ENCODE measurements around the gene TNIP3. TPM values are rescaled to one million over a fixed set of nuclear protein-coding genes. Genes with fewer than 3 reads are reported as not detected.
A peak's percentile ranks its signal among the peaks of the same experiment; 100 is the strongest.

The TNIP3 gene
- total and polyA plus RNA-seq, 9 of the 15 experiments (the other 6 are each of a cell fraction or from before 2014, with no cell fraction given): 0.14 TPM; not detected in 8

GRCh38 chr4:121192480-121192879 lies 28.4 kb upstream of the TNIP3 start:
- H3K4me2 ChIP-seq (ENCODE audit: insufficient read depth, low read length): no peak overlapping the region
- no TSS peak for BruUV-seq (replicated peaks)
- CTCF ChIA-PET (ENCODE audit: low intra/inter-chr PET ratio): interaction anchor here (1.2 to 1.8 kb wide), 3 partner anchors 60 to 464 kb away, joined by 3 to 7 read pairs (median 5); no protein-coding TSS in a partner anchor
- H3K79me2 ChIP-seq (ENCODE audit: control insufficient read depth, insufficient read depth, low read length): no peaks in the 10 kb centered on the region
- no peaks in the 10 kb centered on the region for H3K36me3 ChIP-seq (ENCODE audit: control insufficient read depth, insufficient read depth, low read length)
- TF ChIP-seq SMC3 (conservative IDR thresholded peaks at IDR 0.05; ENCODE audit: insufficient read depth, low read depth, low read length): peak; percentile 31; the same call in 1 of the 2 replicates
- TF ChIP-seq RAD21 (CRISPR knock-in tag; conservative IDR thresholded peaks at IDR 0.05 in 1 of 2, IDR thresholded peaks at IDR 0.05 in 1 of 2): peak; percentile 37 to 51; a peak in 3 of 4 replicates
- TF ChIP-seq NR4A1 (CRISPR knock-in tag; IDR thresholded peaks at IDR 0.05): no peak
- no peak for TF ChIP-seq NR4A1 (tag; IDR thresholded peaks at IDR 0.05)
- TF ChIP-seq CTCF (IDR thresholded peaks at IDR 0.05 in 2 of 3, conservative IDR thresholded peaks at IDR 0.05 in 1 of 3; ENCODE audit: insufficient read depth in 2 of 3, low read depth in 1 of 3, low read length in 3 of 3): peak; percentile 46 to 72 (median 66); a peak in 5 of 6 replicates
- TF ChIP-seq TAF15 (IDR thresholded peaks at IDR 0.05; ENCODE audit: low read depth, low read length): no peak
- POLR2A ChIA-PET: no interaction called here
- in situ Hi-C loops (cut with MboI): no loop called here
- H3K4me3 ChIP-seq: no peak overlapping the region
- H3K9me3 ChIP-seq (replicated peaks; ENCODE audit: control insufficient read depth, insufficient read depth, low read depth, low read length): no peaks in the 10 kb centered on the region
- H3K9ac ChIP-seq (ENCODE audit: insufficient read depth in 1 of 2, low read depth in 2 of 2, low read length in 2 of 2): no peak overlapping the region
- intact Hi-C loops (cut with micrococcal nuclease): loop anchor here (2.0 to 5.0 kb wide), 4 partner anchors 60 to 545 kb away; no protein-coding TSS in a partner anchor
- H3K27ac ChIP-seq (ENCODE audit: extremely low read depth, low read depth, low read length): no peak overlapping the region
- FAIRE-seq (peak; percentile 79), DNase-seq (ENCODE audit: extremely low read depth in 1 of 4, low spot score in 3 of 4) (peak in 2 of 4 experiments; percentile 17 to 39), ATAC-seq (peak; percentile 41; the same call in 1 of the 3 replicates)
- no peaks in the 10 kb centered on the region for H4K20me1 ChIP-seq (replicated peaks; ENCODE audit: control insufficient read depth, insufficient read depth, low read length)
- peak overlapping the region; percentile 34 for H2AFZ ChIP-seq (ENCODE audit: low read depth, low read length)
- 0% methylated on average over 6 of the region's 6 CpGs for WGBS (ENCODE audit: insufficient coverage, low coverage, missing lambda C conversion rate)
- H3K27me3 ChIP-seq (ENCODE audit: control insufficient read depth in 2 of 2, insufficient read depth in 2 of 2, low read length in 2 of 2): no peaks in the 10 kb centered on the region
- no peaks in the 10 kb centered on the region for H3K9me1 ChIP-seq (ENCODE audit: control insufficient read depth, insufficient read depth, low read length)
- no peaks in the 10 kb centered on the region for H3K4me1 ChIP-seq (replicated peaks in 1 of 2; ENCODE audit: control insufficient read depth in 2 of 2, insufficient read depth in 2 of 2, low read length in 2 of 2)

Measured in K562 (cell line).